ENCODE measurements around the gene TDP1. TPM values are rescaled to one million over a fixed set of nuclear protein-coding genes. Genes with fewer than 3 reads are reported as not detected.

The TDP1 gene
- total and polyA plus RNA-seq, 2 of the 13 experiments (the other 11 are each of a cell fraction or from before 2014, with no cell fraction given): 16.4 to 31.2 TPM

DNA sequence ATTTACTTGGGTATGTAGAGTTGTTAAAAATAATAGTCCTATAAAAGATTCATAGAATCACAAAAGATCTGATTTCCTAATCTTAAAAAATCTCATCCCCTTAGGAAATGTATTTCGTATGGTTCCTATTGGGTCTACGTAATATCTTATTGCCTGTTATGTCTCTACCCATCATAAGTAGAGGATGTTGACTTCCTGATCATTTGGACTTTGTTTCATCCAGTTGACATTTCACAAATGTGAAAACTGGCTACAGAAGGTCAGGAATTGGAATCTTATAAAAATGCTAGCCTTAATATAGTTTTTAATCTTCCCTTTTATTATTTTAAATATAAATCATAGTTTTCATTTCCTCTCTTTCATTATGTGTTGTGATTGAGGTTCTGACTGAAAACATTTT is 45.2 kb downstream of the TDP1 start:
- no peak for ATAC-seq
- H2AFZ ChIP-seq (ENCODE audit: low read length): no peak overlapping the region
- TF ChIP-seq, protein P1, sequence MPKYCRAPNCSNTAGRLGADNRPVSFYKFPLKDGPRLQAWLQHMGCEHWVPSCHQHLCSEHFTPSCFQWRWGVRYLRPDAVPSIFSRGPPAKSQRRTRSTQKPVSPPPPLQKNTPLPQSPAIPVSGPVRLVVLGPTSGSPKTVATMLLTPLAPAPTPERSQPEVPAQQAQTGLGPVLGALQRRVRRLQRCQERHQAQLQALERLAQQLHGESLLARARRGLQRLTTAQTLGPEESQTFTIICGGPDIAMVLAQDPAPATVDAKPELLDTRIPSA (CRISPR knock-in tag; IDR thresholded peaks at IDR 0.05; ENCODE audit: borderline replicate concordance): no peak
- TF ChIP-seq, protein P2, sequence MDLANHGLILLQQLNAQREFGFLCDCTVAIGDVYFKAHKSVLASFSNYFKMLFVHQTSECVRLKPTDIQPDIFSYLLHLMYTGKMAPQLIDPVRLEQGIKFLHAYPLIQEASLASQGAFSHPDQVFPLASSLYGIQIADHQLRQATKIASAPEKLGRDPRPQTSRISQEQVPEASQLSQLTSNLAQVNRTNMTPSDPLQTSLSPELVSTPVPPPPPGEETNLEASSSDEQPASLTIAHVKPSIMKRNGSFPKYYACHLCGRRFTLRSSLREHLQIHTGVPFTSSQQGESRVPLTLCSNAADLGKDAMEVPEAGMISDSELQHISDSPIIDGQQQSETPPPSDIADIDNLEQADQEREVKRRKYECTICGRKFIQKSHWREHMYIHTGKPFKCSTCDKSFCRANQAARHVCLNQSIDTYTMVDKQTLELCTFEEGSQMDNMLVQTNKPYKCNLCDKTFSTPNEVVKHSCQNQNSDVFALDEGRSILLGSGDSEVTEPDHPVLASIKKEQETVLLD (CRISPR knock-in tag; IDR thresholded peaks at IDR 0.05; ENCODE audit: low read depth): no peak
- TF ChIP-seq ZFP36 (IDR thresholded peaks at IDR 0.05; ENCODE audit: borderline replicate concordance, low read depth, low read length, partially characterized antibody) (no peak), GATA4 (IDR thresholded peaks at IDR 0.05; ENCODE audit: borderline replicate concordance, low read depth) (no peak)
- no peaks in the 10 kb centered on the region for H3K9me3 ChIP-seq (ENCODE audit: low read length)
- no peak overlapping the region for H3K4me3 ChIP-seq (replicated peaks in 1 of 3; ENCODE audit: insufficient read depth in 1 of 3, low read depth in 2 of 3, low read length in 3 of 3)
- peaks cover 10 to 31% of the 10 kb centered on the region in 2 experiments for H3K36me3 ChIP-seq (replicated peaks in 1 of 2; ENCODE audit: control insufficient read depth in 1 of 2, insufficient read depth in 2 of 2, low read length in 2 of 2)
- BruUV-seq (replicated peaks): no TSS peak
- no peaks in the 10 kb centered on the region for H3K4me1 ChIP-seq (ENCODE audit: insufficient read depth, low read length)
- no peaks in the 10 kb centered on the region for H3K27me3 ChIP-seq (ENCODE audit: control insufficient read depth in 1 of 2, insufficient read depth in 2 of 2, low read length in 2 of 2)
- no peak for FAIRE-seq
- DNase-seq (ENCODE audit: low spot score): no peak
- no peaks in the 10 kb centered on the region for H4K20me1 ChIP-seq (ENCODE audit: insufficient read depth, low read length)
- POLR2A ChIA-PET: no interaction called here
- no peak overlapping the region for H3K4me2 ChIP-seq (ENCODE audit: low read depth, low read length)
- H3K9ac ChIP-seq (ENCODE audit: insufficient read depth, low read depth, low read length): no peak overlapping the region
- WGBS (ENCODE audit: low lambda C conversion rate): 97% methylated on average over 2 of the region's 2 CpGs
- CTCF ChIA-PET (ENCODE audit: low intra/inter-chr PET ratio, low total read pairs): no interaction called here
- no peaks in the 10 kb centered on the region for H3K79me2 ChIP-seq (ENCODE audit: insufficient read depth, low read length)
- intact Hi-C loops (cut with micrococcal nuclease; ENCODE audit: unreplicated experiment): no loop called here
- in situ Hi-C loops (cut with HindIII; ENCODE audit: extremely low pct_ligation_motif_present, low pct_unique_long_range_greater_than_20kb): no loop called here
- no peak overlapping the region for H3K27ac ChIP-seq (ENCODE audit: extremely low read length, insufficient read depth, low read length)

DNA sequence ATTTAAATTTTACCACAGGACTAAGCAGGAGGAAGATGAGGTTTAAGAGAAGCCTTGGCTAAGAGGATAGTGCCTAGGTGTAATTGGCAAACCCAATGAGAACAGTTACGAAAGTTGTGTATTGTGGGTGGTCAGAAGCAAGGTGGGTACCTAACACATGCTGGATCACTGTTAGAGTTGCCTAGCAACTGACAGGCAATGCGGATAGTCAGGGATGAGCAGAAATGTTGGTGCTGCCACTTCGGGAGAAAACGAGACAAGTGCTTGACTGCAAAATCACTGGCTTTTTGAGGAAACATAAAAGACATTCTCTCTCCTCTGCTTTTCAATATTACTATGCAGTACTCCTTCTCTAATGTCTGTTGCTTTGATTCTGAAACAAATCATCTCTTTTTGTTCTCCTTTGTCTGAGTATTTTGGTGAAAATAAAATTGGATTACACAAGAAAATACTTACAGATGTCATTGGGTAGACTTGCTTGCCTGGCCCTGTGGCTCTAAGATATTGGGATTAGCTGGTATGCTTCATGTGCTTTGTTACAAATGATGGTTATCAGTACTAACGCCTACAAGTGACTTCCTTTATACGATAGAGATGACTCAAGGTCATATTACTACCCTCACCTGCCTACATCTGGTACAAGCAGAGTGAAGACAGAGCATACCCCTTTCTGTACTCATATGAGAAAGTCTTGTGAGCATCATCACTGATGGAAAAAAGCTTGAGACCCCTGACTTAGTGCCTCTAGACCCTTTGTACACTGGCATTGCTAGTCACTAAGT is 48.0 kb downstream of the TDP1 start:
- in situ Hi-C loops (cut with HindIII; ENCODE audit: extremely low pct_ligation_motif_present, low pct_unique_long_range_greater_than_20kb) (no loop called here), intact Hi-C loops (cut with micrococcal nuclease; ENCODE audit: unreplicated experiment) (no loop called here)
- Histone ChIP-seq H3K79me2 (ENCODE audit: insufficient read depth, low read length) (no peaks in the 10 kb centered on the region), H3K9ac (ENCODE audit: insufficient read depth, low read depth, low read length) (no peak overlapping the region), H3K27ac (ENCODE audit: extremely low read length, insufficient read depth, low read length) (no peak overlapping the region), H3K4me2 (ENCODE audit: low read depth, low read length) (no peak overlapping the region), H3K36me3 (replicated peaks in 1 of 2; ENCODE audit: control insufficient read depth in 1 of 2, insufficient read depth in 2 of 2, low read length in 2 of 2) (peaks cover 5 to 15% of the 10 kb centered on the region in 2 experiments; a peak in 3 of 5 replicates), H3K4me1 (ENCODE audit: insufficient read depth, low read length) (no peaks in the 10 kb centered on the region), H3K27me3 (ENCODE audit: control insufficient read depth in 1 of 2, insufficient read depth in 2 of 2, low read length in 2 of 2) (no peaks in the 10 kb centered on the region), H2AFZ (ENCODE audit: low read length) (no peak overlapping the region), H3K9me3 (ENCODE audit: low read length) (no peaks in the 10 kb centered on the region), H3K4me3 (replicated peaks in 1 of 3; ENCODE audit: insufficient read depth in 1 of 3, low read depth in 2 of 3, low read length in 3 of 3) (no peak overlapping the region), H4K20me1 (ENCODE audit: insufficient read depth, low read length) (no peaks in the 10 kb centered on the region)
- 95% methylated on average over 6 of the region's 6 CpGs for WGBS (ENCODE audit: low lambda C conversion rate)
- no TSS peak for BruUV-seq (replicated peaks)
- ChIA-PET POLR2A (no interaction called here), CTCF (ENCODE audit: low intra/inter-chr PET ratio, low total read pairs) (no interaction called here)
- ATAC-seq (no peak), DNase-seq (ENCODE audit: low spot score) (no peak), FAIRE-seq (no peak)
- TF ChIP-seq, protein P3, sequence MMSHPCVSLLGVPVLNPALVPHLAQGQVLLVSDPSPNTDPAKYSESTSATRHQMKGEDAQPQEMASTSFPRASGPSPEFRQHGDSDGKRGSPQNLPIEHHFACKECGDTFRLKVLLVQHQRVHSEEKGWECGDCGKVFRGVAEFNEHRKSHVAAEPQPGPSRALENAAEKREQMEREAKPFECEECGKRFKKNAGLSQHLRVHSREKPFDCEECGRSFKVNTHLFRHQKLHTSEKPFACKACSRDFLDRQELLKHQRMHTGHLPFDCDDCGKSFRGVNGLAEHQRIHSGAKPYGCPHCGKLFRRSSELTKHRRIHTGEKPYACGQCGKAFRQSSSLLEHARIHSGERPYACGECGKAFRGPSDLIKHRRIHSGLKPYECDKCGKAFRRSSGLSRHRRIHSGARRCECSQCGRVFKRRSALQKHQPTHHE (CRISPR knock-in tag; IDR thresholded peaks at IDR 0.05; ENCODE audit: borderline replicate concordance): no peak
- TF ChIP-seq, protein P4, sequence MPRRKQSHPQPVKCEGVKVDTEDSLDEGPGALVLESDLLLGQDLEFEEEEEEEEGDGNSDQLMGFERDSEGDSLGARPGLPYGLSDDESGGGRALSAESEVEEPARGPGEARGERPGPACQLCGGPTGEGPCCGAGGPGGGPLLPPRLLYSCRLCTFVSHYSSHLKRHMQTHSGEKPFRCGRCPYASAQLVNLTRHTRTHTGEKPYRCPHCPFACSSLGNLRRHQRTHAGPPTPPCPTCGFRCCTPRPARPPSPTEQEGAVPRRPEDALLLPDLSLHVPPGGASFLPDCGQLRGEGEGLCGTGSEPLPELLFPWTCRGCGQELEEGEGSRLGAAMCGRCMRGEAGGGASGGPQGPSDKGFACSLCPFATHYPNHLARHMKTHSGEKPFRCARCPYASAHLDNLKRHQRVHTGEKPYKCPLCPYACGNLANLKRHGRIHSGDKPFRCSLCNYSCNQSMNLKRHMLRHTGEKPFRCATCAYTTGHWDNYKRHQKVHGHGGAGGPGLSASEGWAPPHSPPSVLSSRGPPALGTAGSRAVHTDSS (CRISPR knock-in tag; conservative IDR thresholded peaks at IDR 0.05): no peak
- TF ChIP-seq NCOA2 (CRISPR knock-in tag; IDR thresholded peaks at IDR 0.05) (no peak), ZNF121 (CRISPR knock-in tag; IDR thresholded peaks at IDR 0.05) (no peak)
- TF ChIP-seq, protein P5, sequence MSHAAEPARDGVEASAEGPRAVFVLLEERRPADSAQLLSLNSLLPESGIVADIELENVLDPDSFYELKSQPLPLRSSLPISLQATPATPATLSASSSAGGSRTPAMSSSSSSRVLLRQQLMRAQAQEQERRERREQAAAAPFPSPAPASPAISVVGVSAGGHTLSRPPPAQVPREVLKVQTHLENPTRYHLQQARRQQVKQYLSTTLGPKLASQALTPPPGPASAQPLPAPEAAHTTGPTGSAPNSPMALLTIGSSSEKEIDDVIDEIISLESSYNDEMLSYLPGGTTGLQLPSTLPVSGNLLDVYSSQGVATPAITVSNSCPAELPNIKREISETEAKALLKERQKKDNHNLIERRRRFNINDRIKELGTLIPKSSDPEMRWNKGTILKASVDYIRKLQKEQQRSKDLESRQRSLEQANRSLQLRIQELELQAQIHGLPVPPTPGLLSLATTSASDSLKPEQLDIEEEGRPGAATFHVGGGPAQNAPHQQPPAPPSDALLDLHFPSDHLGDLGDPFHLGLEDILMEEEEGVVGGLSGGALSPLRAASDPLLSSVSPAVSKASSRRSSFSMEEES (CRISPR knock-in tag; IDR thresholded peaks at IDR 0.05): no peak

All from HepG2 (cell line).